CD14-positive monocyte (primary cell): Measurements from ENCODE around the gene ARHGEF11. TPM values are rescaled to one million over a fixed set of nuclear protein-coding genes. Genes with fewer than 3 reads are reported as not detected.
A peak's percentile ranks its signal among the peaks of the same experiment; 100 is the strongest.

Source experiments
- DNase-seq, 3 donors: peaks; one replicate each; pipeline ENCODE4 v3.0.0-alpha.2; 2011 to 2022
- H2AFZ ChIP-seq: 2 replicates; pipeline ENCODE4 v1.6.0; 2012; ENCODE audit warnings: mild to moderate bottlenecking, low read depth, low read length, inconsistent platforms; ENCODE audit not compliant: insufficient read depth, poor library complexity, severe bottlenecking
- H3K27ac ChIP-seq, 2 donors: 1 replicate in 1 of 2; 2 replicates in 1 of 2; pipeline ENCODE4 v1.5.1; 2012 to 2013; ENCODE audit warnings: low read length in 2 of 2, control low read depth in 1 of 2, inconsistent platforms in 1 of 2, low read depth in 1 of 2, mild to moderate bottlenecking in 1 of 2
- H3K27me3 ChIP-seq, 2 donors: one replicate each; pipeline versions ENCODE4 v1.6.0 to v1.6.1; 2011 to 2013; ENCODE audit warnings: low read length in 2 of 2; ENCODE audit not compliant: control insufficient read depth in 2 of 2, insufficient read depth in 2 of 2
- H3K36me3 ChIP-seq, 2 donors: replicated peaks in 1 of 2; 1 replicate in 1 of 2; 2 replicates in 1 of 2; pipeline versions ENCODE4 v1.5.1 to v1.6.1; 2012 to 2013; ENCODE audit warnings: low read length in 2 of 2, control low read depth in 1 of 2, inconsistent platforms in 1 of 2, mild to moderate bottlenecking in 1 of 2; ENCODE audit not compliant: insufficient read depth in 2 of 2, control insufficient read depth in 1 of 2
- H3K4me1 ChIP-seq, 2 donors: 1 replicate in 1 of 2; 2 replicates in 1 of 2; pipeline versions ENCODE4 v1.5.1 to v1.6.1; 2012 to 2013; ENCODE audit warnings: low read length in 2 of 2, control low read depth in 1 of 2, inconsistent platforms in 1 of 2, mild to moderate bottlenecking in 1 of 2, moderate library complexity in 1 of 2; ENCODE audit not compliant: insufficient read depth in 2 of 2, control insufficient read depth in 1 of 2
- H3K4me2 ChIP-seq: replicated peaks from 2 replicates; pipeline ENCODE3; 2012; ENCODE audit warnings: low read length, moderate library complexity, mild to moderate bottlenecking; ENCODE audit not compliant: poor library complexity, severe bottlenecking; ENCODE audit errors: extremely low read depth
- H3K4me3 ChIP-seq, 3 experiments: fragments of 200-600 bp in 1 of 3; sonication (generic) in 1 of 3; replicated peaks in 1 of 3; 1 replicate in 2 of 3; 2 replicates in 1 of 3; pipeline ENCODE4 v1.5.1; 2011 to 2013; ENCODE audit warnings: low read length in 3 of 3, mild to moderate bottlenecking in 3 of 3, control low read depth in 2 of 3, low read depth in 2 of 3, inconsistent platforms in 1 of 3, moderate library complexity in 1 of 3
- H3K79me2 ChIP-seq: 2 replicates; pipeline ENCODE4 v1.6.0; 2012; ENCODE audit warnings: mild to moderate bottlenecking, control low read depth, inconsistent platforms, low read length, moderate library complexity; ENCODE audit not compliant: insufficient read depth
- H3K9ac ChIP-seq: 2 replicates; pipeline ENCODE4 v1.6.0; 2017; ENCODE audit warnings: low read length, mild to moderate bottlenecking; ENCODE audit not compliant: insufficient read depth, poor library complexity, severe bottlenecking
- H3K9me3 ChIP-seq, 2 donors: replicated peaks in 1 of 2; 1 replicate in 1 of 2; 2 replicates in 1 of 2; pipeline versions ENCODE4 v1.5.1 to v1.6.1; 2012 to 2013; ENCODE audit warnings: low read length in 2 of 2, control low read depth in 1 of 2; ENCODE audit not compliant: control insufficient read depth in 1 of 2, insufficient read depth in 1 of 2
- H4K20me1 ChIP-seq: 2 replicates; pipeline ENCODE4 v1.6.0; 2012; ENCODE audit warnings: mild to moderate bottlenecking, low read length, control low read depth, moderate library complexity; ENCODE audit not compliant: insufficient read depth
- H3K27ac Mint-ChIP-seq, 7 donors: one replicate each; pipeline ENCODE4 v1.8.0; 2020; ENCODE audit warnings: mild to moderate bottlenecking in 7 of 7, mixed read lengths in 7 of 7, moderate library complexity in 6 of 7, inconsistent platforms in 2 of 7
- H3K27me3 Mint-ChIP-seq, 3 donors: one replicate each; pipeline ENCODE4 v1.8.0; 2021 to 2022; ENCODE audit warnings: low read depth in 3 of 3, mild to moderate bottlenecking in 3 of 3, mixed read lengths in 3 of 3, moderate library complexity in 3 of 3, inconsistent platforms in 1 of 3
- H3K36me3 Mint-ChIP-seq, 2 donors: one replicate each; pipeline ENCODE4 v1.8.0; 2020; ENCODE audit warnings: mixed read lengths in 2 of 2, inconsistent platforms in 1 of 2, mild to moderate bottlenecking in 1 of 2
- H3K4me1 Mint-ChIP-seq: one replicate; pipeline ENCODE4 v1.8.0; 2020; ENCODE audit warnings: mild to moderate bottlenecking, mixed read lengths
- H3K4me3 Mint-ChIP-seq, 2 donors: one replicate each; pipeline ENCODE4 v1.8.0; 2020; ENCODE audit warnings: mild to moderate bottlenecking in 2 of 2, mixed read lengths in 2 of 2, moderate library complexity in 1 of 2
- H3K9me3 Mint-ChIP-seq, 7 donors: one replicate each; pipeline ENCODE4 v1.8.0; 2020 to 2022; ENCODE audit warnings: mixed read lengths in 7 of 7, mild to moderate bottlenecking in 6 of 7, moderate library complexity in 6 of 7, inconsistent platforms in 2 of 7
- WGBS: methylation state at CpG from one replicate; pipeline ENCODE4 v1.1.5; 2013; ENCODE audit warnings: missing lambda C conversion rate; ENCODE audit not compliant: insufficient coverage; 5-methylcytosine and 5-hydroxymethylcytosine counted together
- intact Hi-C, 2 donors: fragments of 100-400 bp; cut with micrococcal nuclease; formaldehyde crosslinking; loops; one replicate each; pipeline versions ENCODE4 v1.15.0 to v1.15.1; 2023
- polyA plus RNA-seq, 3 donors: library from polyadenylated mRNA; depleted of rRNA in 1 of 3; unstranded in 2 of 3; stranded (reverse) in 1 of 3; fragments of 300-500 nt in 2 of 3; fragments of >200 nt in 1 of 3; fragmentation: Illumina TruSeq in 2 of 3; gene quantifications; 1 replicate in 2 of 3; 2 replicates in 1 of 3; pipeline ENCODE4 v1.2.3, GENCODE V29; 2012 to 2021
- TF ChIP-seq, protein P1 (sequence below): fragments of 200-600 bp; IDR thresholded peaks from one replicate; pipeline ENCODE4 v1.8.0; 2022; ENCODE audit warnings: antibody characterized with exemption, mild to moderate bottlenecking

Gene ARHGEF11
- polyA plus RNA-seq, 3 donors = 17.0 to 78.5 (median 17.7) TPM

GRCh38 chr1:156886583-156887281 is 158.8 kb downstream of the ARHGEF11 start:
- H3K36me3 Mint-ChIP-seq = peaks cover 0 to 3% of the 10 kb centered on the region in 2 donors
- H3K27ac Mint-ChIP-seq = no peak overlapping the region
- H4K20me1 ChIP-seq = no peaks in the 10 kb centered on the region
- no peak overlapping the region for H3K4me2 ChIP-seq
- no peak overlapping the region for H3K27ac ChIP-seq
- peaks cover 3 to 19% of the 10 kb centered on the region in 2 donors for H3K27me3 ChIP-seq
- H3K4me1 ChIP-seq = peaks cover 2 to 3% of the 10 kb centered on the region in 2 donors
- no peak overlapping the region for H3K4me3 Mint-ChIP-seq
- peaks cover 5% of the 10 kb centered on the region for H3K4me1 Mint-ChIP-seq
- H2AFZ ChIP-seq = no peak overlapping the region
- H3K4me3 ChIP-seq = no peak overlapping the region
- H3K9me3 Mint-ChIP-seq = peaks cover 0 to 2% (median 0%) of the 10 kb centered on the region in 7 donors
- TF ChIP-seq, protein P1, sequence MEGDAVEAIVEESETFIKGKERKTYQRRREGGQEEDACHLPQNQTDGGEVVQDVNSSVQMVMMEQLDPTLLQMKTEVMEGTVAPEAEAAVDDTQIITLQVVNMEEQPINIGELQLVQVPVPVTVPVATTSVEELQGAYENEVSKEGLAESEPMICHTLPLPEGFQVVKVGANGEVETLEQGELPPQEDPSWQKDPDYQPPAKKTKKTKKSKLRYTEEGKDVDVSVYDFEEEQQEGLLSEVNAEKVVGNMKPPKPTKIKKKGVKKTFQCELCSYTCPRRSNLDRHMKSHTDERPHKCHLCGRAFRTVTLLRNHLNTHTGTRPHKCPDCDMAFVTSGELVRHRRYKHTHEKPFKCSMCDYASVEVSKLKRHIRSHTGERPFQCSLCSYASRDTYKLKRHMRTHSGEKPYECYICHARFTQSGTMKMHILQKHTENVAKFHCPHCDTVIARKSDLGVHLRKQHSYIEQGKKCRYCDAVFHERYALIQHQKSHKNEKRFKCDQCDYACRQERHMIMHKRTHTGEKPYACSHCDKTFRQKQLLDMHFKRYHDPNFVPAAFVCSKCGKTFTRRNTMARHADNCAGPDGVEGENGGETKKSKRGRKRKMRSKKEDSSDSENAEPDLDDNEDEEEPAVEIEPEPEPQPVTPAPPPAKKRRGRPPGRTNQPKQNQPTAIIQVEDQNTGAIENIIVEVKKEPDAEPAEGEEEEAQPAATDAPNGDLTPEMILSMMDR = no peak
- no peaks in the 10 kb centered on the region for H3K36me3 ChIP-seq
- 20% methylated on average over 1 of the region's 6 CpGs for WGBS
- H3K79me2 ChIP-seq = no peaks in the 10 kb centered on the region
- H3K9me3 ChIP-seq = no peaks in the 10 kb centered on the region
- H3K9ac ChIP-seq = no peak overlapping the region
- intact Hi-C loops = loop anchor here in 1 of 2 donors (10.0 kb wide), 1 partner anchor 192 kb away; no protein-coding TSS in a partner anchor
- DNase-seq = no peak
- peaks cover 34 to 48% (median 37%) of the 10 kb centered on the region in 3 donors for H3K27me3 Mint-ChIP-seq

DNA sequence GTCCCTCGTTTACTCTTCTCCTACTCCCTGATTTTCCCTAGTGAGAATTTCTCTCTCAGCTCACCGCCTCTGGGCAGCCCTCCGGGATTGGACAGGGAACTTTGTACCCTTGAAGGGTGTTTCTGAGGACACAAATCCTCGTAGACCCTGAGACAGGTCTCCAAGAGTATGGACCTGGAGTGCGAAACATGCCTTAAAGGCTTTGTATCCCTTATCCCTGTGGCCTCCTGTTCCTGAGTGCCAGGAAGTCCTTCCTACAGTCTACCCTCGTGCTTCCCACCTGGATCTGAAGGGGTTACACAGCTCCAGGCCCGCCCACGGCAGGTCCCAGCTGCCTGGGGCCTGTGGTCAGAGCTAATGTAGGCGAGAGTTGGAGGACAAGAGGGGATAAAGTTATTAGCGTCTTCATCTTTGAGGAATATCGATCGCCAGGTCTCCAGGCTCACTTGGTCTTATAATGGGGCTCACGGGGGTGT is 159.6 kb downstream of the ARHGEF11 start:
- Mint-ChIP-seq H3K4me1 (peaks cover 4% of the 10 kb centered on the region), H3K9me3 (no peaks in the 10 kb centered on the region), H3K27ac (no peak overlapping the region), H3K4me3 (peak overlapping the region in 1 of 2 donors; percentile 28), H3K36me3 (no peaks in the 10 kb centered on the region), H3K27me3 (peaks cover 28 to 46% (median 31%) of the 10 kb centered on the region in 3 donors)
- WGBS = 62% methylated on average over 5 of the region's 13 CpGs
- Histone ChIP-seq H4K20me1 (no peaks in the 10 kb centered on the region), H3K9me3 (no peaks in the 10 kb centered on the region), H3K4me1 (no peaks in the 10 kb centered on the region), H3K9ac (no peak overlapping the region), H2AFZ (no peak overlapping the region), H3K4me2 (no peak overlapping the region), H3K79me2 (no peaks in the 10 kb centered on the region), H3K27ac (no peak overlapping the region), H3K27me3 (peaks cover 0 to 12% of the 10 kb centered on the region in 2 donors), H3K4me3 (no peak overlapping the region), H3K36me3 (no peaks in the 10 kb centered on the region)
- TF ChIP-seq, protein P1 = no peak
- no peak for DNase-seq
- intact Hi-C loops = loop anchor here in 1 of 2 donors (10.0 kb wide), 1 partner anchor 191 kb away; no protein-coding TSS in a partner anchor
